Measurements from ENCODE around the gene EWSR1. TPM values are rescaled to one million over a fixed set of nuclear protein-coding genes. Genes with fewer than 3 reads are reported as not detected.

EWSR1 gene
- total RNA-seq, 1 donor from 2014 or later, result 355 TPM

DNA sequence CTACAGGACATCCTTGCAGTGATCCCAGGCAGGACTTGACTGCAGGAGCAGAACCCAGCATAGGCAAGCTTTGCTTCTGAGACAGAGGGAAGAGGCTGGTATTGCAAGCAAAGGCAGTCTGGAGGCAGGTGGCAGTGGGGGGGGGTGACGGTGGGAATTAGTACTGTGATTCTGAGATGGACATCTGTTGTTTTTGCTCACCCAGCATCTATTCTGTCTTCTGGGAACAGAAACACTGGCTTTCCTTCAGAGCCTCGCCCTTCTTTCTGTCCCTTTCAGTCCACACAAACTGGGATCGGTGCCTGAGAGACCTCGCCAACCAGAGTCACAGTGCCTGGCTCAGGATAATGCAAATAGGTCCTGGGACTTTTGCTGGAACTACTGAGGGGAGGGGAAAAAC lies 78.6 kb downstream of the EWSR1 start:
- DNase-seq, result peak; percentile 58
- peaks cover 10% of the 10 kb centered on the region for H3K27me3 Mint-ChIP-seq (ENCODE audit: unreplicated experiment)
- H3K9me3 Mint-ChIP-seq (ENCODE audit: unreplicated experiment), result peaks cover 2% of the 10 kb centered on the region
- peak overlapping the region; percentile 92 for H3K27ac Mint-ChIP-seq (ENCODE audit: unreplicated experiment)
- peaks cover 36% of the 10 kb centered on the region for H3K4me1 Mint-ChIP-seq (ENCODE audit: low read depth, unreplicated experiment)
- peak overlapping the region; percentile 64 for H3K4me3 Mint-ChIP-seq (ENCODE audit: unreplicated experiment)
- no peaks in the 10 kb centered on the region for H3K36me3 Mint-ChIP-seq (ENCODE audit: unreplicated experiment)
- TF ChIP-seq, protein P1, sequence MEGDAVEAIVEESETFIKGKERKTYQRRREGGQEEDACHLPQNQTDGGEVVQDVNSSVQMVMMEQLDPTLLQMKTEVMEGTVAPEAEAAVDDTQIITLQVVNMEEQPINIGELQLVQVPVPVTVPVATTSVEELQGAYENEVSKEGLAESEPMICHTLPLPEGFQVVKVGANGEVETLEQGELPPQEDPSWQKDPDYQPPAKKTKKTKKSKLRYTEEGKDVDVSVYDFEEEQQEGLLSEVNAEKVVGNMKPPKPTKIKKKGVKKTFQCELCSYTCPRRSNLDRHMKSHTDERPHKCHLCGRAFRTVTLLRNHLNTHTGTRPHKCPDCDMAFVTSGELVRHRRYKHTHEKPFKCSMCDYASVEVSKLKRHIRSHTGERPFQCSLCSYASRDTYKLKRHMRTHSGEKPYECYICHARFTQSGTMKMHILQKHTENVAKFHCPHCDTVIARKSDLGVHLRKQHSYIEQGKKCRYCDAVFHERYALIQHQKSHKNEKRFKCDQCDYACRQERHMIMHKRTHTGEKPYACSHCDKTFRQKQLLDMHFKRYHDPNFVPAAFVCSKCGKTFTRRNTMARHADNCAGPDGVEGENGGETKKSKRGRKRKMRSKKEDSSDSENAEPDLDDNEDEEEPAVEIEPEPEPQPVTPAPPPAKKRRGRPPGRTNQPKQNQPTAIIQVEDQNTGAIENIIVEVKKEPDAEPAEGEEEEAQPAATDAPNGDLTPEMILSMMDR (IDR thresholded peaks at IDR 0.05; ENCODE audit: partially characterized antibody, unreplicated experiment), result no peak

DNA sequence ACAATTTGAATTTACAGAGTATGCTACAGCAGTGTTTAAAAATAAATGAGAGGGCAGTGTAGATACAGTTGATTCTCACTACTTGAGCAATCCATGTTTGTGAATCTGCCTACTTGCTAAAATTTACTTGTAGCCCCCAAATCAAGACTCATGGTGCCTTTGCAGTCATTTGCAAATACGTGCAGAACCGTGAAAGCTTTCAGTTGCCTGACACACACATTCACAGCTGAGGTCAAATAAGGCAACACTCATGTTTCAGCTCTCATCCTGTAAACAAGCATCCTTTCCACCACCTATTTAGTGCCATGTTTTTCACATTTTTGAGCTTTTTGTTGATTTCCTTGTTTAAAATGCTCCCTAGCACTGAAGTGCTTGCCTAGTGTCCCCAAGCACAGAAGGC lies 80.0 kb downstream of the EWSR1 start:
- peak overlapping the region; percentile 92 for H3K27ac Mint-ChIP-seq (ENCODE audit: unreplicated experiment)
- H3K36me3 Mint-ChIP-seq (ENCODE audit: unreplicated experiment), result no peaks in the 10 kb centered on the region
- TF ChIP-seq, protein P1 (IDR thresholded peaks at IDR 0.05; ENCODE audit: partially characterized antibody, unreplicated experiment), result no peak
- H3K4me1 Mint-ChIP-seq (ENCODE audit: low read depth, unreplicated experiment), result peaks cover 33% of the 10 kb centered on the region
- H3K4me3 Mint-ChIP-seq (ENCODE audit: unreplicated experiment), result no peak overlapping the region
- H3K9me3 Mint-ChIP-seq (ENCODE audit: unreplicated experiment), result no peaks in the 10 kb centered on the region
- DNase-seq, result peak; percentile 2
- H3K27me3 Mint-ChIP-seq (ENCODE audit: unreplicated experiment), result peaks cover 8% of the 10 kb centered on the region

DNA sequence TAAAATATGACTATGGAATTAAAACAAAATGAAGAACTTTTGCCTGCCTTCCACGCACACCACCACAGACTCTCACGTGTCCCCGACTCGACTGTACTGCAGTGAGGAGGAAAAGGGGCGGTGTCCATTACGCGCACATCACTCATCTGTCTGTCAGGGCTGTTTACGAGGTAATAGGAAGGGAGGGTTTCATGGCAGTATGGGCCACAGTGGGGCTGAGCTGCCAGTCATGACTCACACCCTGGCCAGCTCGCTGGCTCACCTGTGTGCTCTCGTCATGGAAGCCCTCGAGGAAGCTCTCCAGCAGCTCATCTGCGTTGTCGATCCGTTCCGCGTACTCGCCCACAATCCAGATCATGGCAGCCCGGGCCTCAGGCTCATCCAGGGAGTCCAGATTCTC lies 80.9 kb downstream of the EWSR1 start:
- peaks cover 6% of the 10 kb centered on the region for H3K27me3 Mint-ChIP-seq (ENCODE audit: unreplicated experiment)
- H3K27ac Mint-ChIP-seq (ENCODE audit: unreplicated experiment), result peak overlapping the region; percentile 6
- H3K4me3 Mint-ChIP-seq (ENCODE audit: unreplicated experiment), result no peak overlapping the region
- TF ChIP-seq, protein P1 (IDR thresholded peaks at IDR 0.05; ENCODE audit: partially characterized antibody, unreplicated experiment), result no peak
- no peaks in the 10 kb centered on the region for H3K9me3 Mint-ChIP-seq (ENCODE audit: unreplicated experiment)
- H3K36me3 Mint-ChIP-seq (ENCODE audit: unreplicated experiment), result no peaks in the 10 kb centered on the region
- no peak for DNase-seq
- H3K4me1 Mint-ChIP-seq (ENCODE audit: low read depth, unreplicated experiment), result peaks cover 34% of the 10 kb centered on the region

Small RNA genes lying within 50 kb of the gene (microRNA-seq; reads per million reads assigned to microRNA genes)
- gene MIR3653 (ENCODE audit: unreplicated experiment), result 28.1 reads per million, percentile 62 among the genes with 10 or more reads in this experiment

Other genes with a start within 250 kb of the EWSR1 start
- gene C22orf31, start 206.4 kb upstream of the EWSR1 start, total RNA-seq (ENCODE audit: unreplicated experiment), result not detected
- gene KREMEN1, start 195.2 kb upstream of the EWSR1 start, total RNA-seq (ENCODE audit: unreplicated experiment), result 20.5 TPM
- gene EMID1, start 62.4 kb upstream of the EWSR1 start, total RNA-seq (ENCODE audit: unreplicated experiment), result 0.76 TPM
- gene RHBDD3, start 287 bp upstream of the EWSR1 start, total RNA-seq (ENCODE audit: unreplicated experiment), result 50.4 TPM
- gene GAS2L1, start 38.4 kb downstream of the EWSR1 start, total RNA-seq (ENCODE audit: unreplicated experiment), result 10.3 TPM
- 1.3 TPM for gene RASL10A, start 47.4 kb downstream of the EWSR1 start, total RNA-seq (ENCODE audit: unreplicated experiment)
- gene AP1B1, start 120.3 kb downstream of the EWSR1 start, total RNA-seq (ENCODE audit: unreplicated experiment), result 77.9 TPM
- not detected for gene RFPL1, start 170.3 kb downstream of the EWSR1 start, total RNA-seq (ENCODE audit: unreplicated experiment)
- 27.1 TPM for gene NEFH, start 211.9 kb downstream of the EWSR1 start, total RNA-seq (ENCODE audit: unreplicated experiment)

All from glutamatergic neuron (in vitro differentiated cells).